Measurements from ENCODE around the gene GSN.

GRCh38 chr9:121260457-121261106, 7.4 kb upstream of the GSN start:
- TF ChIP-seq CTCF (IDR thresholded peaks at IDR 0.05; ENCODE audit: low read depth, low read length, poor library complexity, severe bottlenecking) (no peak), EZH2phosphoT487 (IDR thresholded peaks at IDR 0.05; ENCODE audit: borderline replicate concordance, low read length) (no peak)
